CD4-positive, alpha-beta T cell treated with Interleukin-15 for 1 hour (primary cell): ENCODE results near the gene KIAA0513.

Experiments
- DNase-seq: peaks from one replicate; pipeline ENCODE4 v3.0.0-alpha.2; 2020

Gene KIAA0513, protein sequence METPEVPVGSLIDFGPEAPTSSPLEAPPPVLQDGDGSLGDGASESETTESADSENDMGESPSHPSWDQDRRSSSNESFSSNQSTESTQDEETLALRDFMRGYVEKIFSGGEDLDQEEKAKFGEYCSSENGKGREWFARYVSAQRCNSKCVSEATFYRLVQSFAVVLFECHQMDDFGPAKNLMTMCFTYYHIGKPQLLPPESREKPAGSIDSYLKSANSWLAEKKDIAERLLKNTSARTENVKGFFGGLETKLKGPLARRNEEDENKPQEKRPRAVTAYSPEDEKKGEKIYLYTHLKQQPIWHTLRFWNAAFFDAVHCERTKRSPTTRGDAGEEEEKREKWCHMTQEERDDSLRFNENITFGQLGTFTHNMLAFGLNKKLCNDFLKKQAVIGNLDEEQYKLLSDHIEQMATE

DNA sequence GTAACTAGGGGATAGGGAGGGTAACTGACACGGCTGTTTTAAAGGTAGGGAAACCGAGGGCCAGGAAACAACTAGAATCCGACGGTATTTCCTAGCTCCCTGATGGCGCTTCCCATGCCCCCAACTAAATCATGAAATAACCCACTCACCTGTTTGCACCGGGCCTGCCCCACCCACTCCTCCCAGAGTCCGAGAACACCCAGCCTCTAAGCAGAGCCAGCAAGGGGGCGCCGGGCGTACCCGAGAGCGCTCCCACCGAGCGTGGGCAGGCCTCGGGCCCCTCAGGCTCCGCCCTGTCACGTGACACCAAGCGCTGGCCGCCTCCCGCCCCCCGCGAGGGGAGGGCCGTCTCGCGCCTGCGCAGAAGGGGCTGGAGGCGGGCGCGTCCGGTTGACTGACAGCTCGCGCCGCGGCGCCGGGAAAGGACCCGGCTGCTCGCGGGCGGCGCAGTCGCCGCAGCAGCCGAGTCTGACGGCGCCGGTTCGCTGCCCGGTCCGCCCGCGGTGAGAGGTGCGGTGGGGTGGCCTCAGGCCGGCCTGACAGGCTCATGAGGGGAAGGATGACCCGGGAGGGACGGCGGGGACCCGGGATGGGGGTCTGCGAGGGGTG is at the start of gene KIAA0513:
Gene KIAA0513 (plus strand): TSS at position 447 of the 609 bp plus-strand sequence. CDS start 39,277 bp downstream, outside the sequence.
- peak; percentile 95 for DNase-seq

GRCh38 chr16:84979516-84979915 is 48.1 kb upstream of the KIAA0513 start:
- no peak for DNase-seq

DNA sequence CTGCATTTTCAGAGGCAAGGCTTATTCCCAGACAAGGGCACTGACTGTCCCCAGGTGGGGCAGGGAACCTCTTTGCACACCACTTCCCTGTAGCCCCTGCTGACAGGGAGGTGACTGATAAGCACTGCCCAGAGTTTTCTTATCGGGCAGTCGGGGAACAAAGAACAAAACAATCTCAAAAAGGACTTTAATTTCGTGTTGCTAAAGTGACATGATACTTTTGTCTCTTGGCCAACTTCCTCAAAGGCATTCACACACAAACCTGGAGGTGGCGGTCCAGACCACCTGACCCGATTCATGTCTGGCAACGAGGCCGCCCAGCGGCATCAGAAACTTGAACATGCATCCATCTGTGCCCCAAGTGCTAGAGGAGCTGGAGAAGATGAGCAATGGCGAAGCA is 45.2 kb upstream of the KIAA0513 start:
- DNase-seq = peak; percentile 42

GRCh38 chr16:84985079-84986065 is 42.2 kb upstream of the KIAA0513 start:
- no peak for DNase-seq

DNA sequence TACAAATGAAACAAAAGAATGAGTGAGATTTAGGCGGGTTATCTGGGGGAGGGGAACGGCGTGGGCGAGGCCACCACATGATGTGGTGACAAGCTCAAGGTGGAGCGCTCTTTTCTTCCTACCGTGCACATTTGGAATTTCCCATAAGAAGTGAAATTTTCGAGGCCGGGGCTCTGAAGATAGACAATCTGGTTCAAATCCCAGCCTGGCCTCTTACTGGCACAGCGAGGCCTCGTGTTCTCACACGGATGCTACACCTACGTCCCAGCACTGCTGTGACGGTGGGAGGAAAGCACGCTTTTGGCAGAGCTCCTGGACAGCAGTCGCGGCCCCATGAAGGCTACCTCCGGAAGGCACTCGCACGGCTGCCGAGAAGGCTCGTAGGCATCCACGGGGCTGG is 41.5 kb upstream of the KIAA0513 start:
- no peak for DNase-seq

GRCh38 chr16:84986879-84987278 is 40.7 kb upstream of the KIAA0513 start:
- DNase-seq = no peak

- DNase-seq = no peak
These were observed 39.1 kb upstream of the KIAA0513 start for GRCh38 chr16:84988328-84989080.

DNA sequence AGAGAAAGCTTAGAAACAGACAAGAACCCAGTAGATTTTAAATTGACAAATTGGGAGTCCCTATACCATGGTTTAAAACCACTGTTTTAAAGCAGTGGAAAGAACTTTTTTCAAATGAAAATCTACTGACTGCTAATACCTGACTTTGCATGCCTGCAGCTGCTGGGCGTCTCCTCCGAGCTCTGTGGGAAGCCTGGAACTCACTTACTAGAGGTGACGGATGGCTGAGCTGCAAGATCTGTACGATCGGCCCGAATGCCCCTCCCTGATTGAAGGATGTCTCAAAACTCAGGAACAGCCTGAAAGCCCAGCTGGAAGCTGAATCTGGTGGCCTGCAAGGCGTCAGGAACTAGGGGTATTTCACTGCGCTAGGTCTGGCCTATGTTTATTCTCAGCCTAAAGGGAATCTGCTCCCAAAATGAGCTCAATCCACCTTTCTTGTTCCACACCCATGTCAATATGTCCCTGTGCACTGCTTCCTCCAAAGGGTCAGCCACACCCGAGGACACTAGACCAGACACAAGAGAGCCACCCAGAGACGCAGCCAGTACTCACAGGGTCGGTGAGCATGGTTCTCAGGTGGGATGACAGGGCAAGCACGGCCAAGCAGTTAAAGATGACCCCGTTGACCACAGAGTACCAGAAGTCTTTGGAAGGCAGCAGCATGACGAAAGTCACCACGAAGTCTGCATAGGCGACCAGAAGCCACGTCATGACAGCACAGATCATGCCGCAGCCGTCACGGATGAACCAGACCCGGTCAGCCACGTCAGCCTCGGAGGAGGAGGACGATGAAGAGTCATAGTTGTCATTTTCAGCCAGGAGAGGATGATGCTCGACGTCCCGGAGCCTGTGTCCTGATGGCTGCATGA is 37.6 kb upstream of the KIAA0513 start:
- no peak for DNase-seq

DNA sequence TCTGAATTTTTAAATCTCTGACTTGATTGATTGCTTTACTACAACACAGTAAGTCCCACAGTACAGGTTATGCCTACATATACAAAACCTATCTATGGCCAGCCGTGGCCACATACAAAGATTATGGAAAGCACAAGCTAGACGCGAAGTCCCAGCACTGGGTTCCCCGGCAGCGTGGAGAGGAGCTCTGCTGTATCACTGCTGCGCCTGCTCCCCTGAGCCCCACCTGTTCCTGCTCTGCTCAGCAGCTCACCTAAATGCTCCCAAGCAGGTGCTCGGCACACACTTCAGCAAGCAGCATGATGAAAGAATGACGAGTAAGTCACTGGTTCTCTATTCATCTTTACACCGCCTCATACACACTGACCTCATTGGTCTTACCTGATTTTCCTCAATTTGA is 36.8 kb upstream of the KIAA0513 start:
- no peak for DNase-seq

GRCh38 chr16:84992717-84993075 is 34.9 kb upstream of the KIAA0513 start:
- no peak for DNase-seq

GRCh38 chr16:84993926-84994325 is 33.7 kb upstream of the KIAA0513 start:
- no peak for DNase-seq

GRCh38 chr16:84995663-84996062 is 31.9 kb upstream of the KIAA0513 start:
- no peak for DNase-seq

DNA sequence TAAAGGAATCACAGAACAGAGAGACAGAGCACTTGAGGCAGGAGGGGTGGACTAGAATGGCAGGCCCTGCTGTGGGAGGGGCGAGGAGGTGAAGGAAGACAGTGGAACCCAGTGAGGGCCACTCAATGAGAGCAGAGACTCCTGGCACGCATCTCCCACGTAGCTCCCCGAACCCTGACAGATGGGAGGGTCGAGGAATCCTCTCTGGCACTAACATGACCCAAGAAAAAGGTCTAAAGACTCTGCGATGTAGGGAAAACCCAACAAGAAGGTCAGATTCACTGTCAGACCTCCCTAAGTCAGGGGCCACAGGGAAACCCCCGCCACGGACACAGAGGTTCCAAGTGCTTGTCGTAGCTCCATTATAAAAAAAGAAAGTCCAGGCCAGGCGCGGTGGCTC is 31.2 kb upstream of the KIAA0513 start:
- no peak for DNase-seq

DNA sequence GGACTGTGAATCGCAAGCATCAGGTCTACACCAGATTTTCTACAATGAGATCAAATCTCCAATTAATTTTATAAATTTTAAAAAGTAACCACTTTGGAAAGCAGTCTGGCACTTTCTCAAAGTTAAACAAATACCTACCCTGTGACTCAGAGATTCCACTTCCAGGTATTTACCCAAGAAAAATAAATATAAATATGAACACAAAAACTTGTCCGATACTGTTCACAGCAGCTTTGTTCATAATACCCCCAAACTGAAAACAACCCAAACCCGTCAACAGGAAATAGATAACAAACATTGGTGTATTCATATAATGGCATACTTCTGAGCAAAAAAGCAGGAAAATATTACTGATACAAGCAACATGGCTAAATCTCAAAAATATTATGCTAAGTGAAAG is 28.4 kb upstream of the KIAA0513 start:
- no peak for DNase-seq

- no peak for DNase-seq
These were observed 27.6 kb upstream of the KIAA0513 start for GRCh38 chr16:84999857-85000480.

DNA sequence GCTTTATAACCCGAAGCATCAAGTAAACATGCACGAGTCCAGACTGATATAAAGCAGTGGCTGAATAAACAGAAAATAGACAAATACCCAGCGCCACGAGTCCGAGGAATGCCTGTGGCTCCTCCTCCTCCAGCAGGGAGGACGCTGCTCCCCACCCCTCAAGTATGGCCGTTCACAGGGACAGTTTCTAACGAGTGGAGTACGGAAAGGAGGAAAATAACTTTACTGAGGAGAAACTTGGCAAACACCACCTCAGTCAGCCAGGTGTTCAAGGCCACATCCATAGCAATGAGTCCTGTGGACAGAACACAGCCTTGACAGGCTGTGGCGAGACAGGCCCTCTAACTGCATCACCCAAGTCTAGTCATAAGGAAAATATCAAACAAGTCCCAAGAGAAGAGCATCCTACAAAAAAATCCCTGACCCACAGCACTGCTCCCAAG is 25.5 kb upstream of the KIAA0513 start:
- DNase-seq = no peak

DNA sequence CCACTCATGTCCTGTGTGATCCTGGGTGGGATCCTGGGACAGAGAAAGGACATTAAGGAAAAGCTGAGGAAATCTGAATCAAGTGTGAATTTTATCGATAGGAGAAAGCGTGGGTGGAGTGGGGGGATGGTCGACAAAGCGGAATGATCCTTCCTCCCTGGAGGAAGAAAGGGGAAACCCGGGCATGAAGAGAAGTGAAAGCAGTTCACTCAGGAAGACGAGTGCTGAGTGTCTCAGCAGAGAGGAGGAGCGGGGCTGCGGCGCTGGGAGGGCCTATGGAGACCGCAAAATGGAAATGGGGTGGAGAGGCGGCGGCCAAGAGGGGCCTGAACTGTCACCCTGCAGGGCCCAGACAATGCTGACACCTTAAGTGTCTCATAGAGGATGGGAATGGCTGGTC is 25.0 kb upstream of the KIAA0513 start:
- peak; percentile 52 for DNase-seq

DNA sequence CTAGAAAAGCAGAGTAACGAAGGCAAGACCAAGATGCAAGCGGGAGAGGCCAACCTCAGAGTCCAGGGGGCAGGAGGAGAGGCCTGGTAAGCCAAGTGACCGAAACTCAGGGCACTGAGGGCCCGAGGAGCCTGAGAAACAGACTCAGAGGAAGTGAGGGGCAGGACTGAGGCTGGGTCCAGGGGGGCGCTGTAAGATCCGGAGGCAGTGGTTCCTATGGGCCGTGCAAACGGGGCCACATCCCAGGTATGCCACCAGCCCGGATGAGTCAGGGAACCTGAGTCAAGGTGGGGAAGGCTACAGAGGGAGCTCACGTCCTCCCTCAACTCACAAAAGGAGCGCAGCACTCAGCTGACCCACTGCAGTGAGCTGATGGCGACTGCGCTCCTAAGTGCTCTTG is 24.5 kb upstream of the KIAA0513 start:
- no peak for DNase-seq

- no peak for DNase-seq
These were observed 23.6 kb upstream of the KIAA0513 start for GRCh38 chr16:85003725-85004586.
